ENCODE data around the gene TMEM167B.
A peak's percentile ranks its signal among the peaks of the same experiment; 100 is the strongest.

TMEM167B gene

DNA sequence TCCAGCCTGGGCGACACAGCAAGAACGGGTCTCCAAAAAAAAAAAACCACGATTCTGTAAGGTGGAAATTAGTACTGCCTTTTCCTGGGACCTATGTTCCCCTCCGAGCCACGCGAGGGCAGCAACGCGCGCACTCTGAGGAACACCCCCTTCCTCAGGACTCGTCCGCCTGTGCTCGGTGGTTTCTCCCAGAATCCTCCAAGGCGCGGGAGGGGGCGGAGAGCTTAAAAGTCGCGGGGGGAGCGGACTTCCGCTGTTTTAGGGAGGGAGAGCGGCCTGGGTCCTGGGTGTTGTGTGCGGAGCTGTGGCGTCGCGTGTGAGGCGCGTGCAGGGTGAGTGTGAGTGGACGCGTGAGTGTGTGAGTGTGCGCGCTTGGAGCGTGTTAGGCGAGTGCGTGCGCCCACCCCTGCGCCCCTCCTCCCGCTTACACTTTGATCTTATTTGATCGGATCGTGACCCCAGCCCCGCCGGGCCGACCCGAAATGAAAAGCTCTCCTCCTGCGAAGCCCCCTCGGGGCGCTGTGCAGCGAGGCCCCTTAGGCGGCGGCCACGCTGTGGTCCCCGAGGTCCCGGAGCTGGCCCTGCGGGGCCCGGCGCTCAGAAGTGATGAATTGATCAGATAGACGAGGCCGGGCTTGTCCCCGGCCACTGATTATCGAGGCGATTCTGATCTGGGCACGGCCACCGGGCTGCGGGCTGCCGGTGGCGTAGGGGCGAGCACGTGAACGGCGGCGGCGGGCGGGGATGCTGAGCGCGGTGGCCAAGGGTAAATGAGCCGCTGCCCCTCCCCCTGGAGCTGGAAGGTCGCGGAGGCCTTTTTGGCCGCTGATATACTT, 9.6 kb downstream of the TMEM167B start:
- H3K4me1 ChIP-seq (ENCODE audit: low read depth, poor library complexity, severe bottlenecking), result peaks cover 14% of the 10 kb centered on the region
- peak overlapping the region; percentile 98 for H3K9ac ChIP-seq
- TF ChIP-seq CTCF (conservative IDR thresholded peaks at IDR 0.05; ENCODE audit: low read depth, low read length), result peak; percentile 90
- H3K36me3 ChIP-seq (ENCODE audit: insufficient read depth), result 0 out of 2 replicates have a peak, but pooled peaks cover 4% of the 10 kb centered on the region
- peak overlapping the region; percentile 80 for H2AFZ ChIP-seq (ENCODE audit: low read depth)
- H3K27ac ChIP-seq, result peak overlapping the region; percentile 90
- H3K4me2 ChIP-seq, result peak overlapping the region; percentile 96
- no peaks in the 10 kb centered on the region for H4K20me1 ChIP-seq (ENCODE audit: insufficient read depth)
- no peaks in the 10 kb centered on the region for H3K27me3 ChIP-seq (ENCODE audit: insufficient read depth, low read depth)
- H3K79me2 ChIP-seq (ENCODE audit: insufficient read depth, low read depth), result peaks cover 23% of the 10 kb centered on the region
- H3K4me3 ChIP-seq (IDR thresholded peaks at IDR 0.05; ENCODE audit: insufficient read depth, low read depth, low read length), result peak overlapping the region; percentile 83

DNA sequence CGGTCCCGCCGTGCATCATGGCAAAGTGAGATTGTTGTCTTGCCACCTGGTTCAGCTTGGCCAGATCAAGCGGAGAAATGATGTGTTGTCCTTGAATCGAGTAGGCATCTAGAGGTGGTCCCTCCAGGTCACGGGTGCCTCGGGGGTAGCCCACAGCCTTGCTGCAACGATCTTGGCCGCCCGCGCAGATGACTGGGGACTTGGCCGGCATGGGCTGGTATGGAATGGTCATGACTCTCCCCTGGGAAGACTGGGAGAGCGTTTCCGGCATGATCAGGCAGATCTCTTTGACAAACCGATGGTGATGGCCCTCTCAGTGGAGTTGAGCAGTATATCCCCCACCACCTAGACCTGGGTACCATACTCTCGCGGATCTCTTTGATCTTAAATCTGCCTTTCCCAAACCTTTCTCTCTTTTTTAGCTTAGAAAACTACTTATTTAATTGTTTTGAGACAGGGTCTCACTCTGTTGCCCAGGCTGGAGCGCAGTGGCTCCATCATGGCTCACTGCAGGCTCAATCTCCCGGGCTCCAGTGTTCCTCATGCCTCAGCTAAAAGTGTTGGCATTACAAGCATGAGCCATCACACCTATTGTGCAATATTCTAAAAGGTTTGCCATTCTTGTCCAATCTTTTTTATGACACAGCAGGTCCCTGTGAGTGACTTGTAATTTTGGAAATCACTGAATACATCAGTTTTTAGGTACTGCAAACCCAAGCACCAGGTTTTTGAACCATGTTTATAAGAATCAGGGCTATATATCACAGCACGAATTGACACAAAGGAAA, 14.0 kb downstream of the TMEM167B start:
- Histone ChIP-seq H3K9ac (no peak overlapping the region), H3K4me2 (no peak overlapping the region), H4K20me1 (ENCODE audit: insufficient read depth) (no peaks in the 10 kb centered on the region), H2AFZ (ENCODE audit: low read depth) (no peak overlapping the region), H3K79me2 (ENCODE audit: insufficient read depth, low read depth) (peaks cover 23% of the 10 kb centered on the region), H3K36me3 (ENCODE audit: insufficient read depth) (0 out of 2 replicates have a peak, but pooled peaks cover 4% of the 10 kb centered on the region), H3K27ac (no peak overlapping the region), H3K4me3 (IDR thresholded peaks at IDR 0.05; ENCODE audit: insufficient read depth, low read depth, low read length) (no peak overlapping the region), H3K4me1 (ENCODE audit: low read depth, poor library complexity, severe bottlenecking) (peaks cover 10% of the 10 kb centered on the region), H3K27me3 (ENCODE audit: insufficient read depth, low read depth) (no peaks in the 10 kb centered on the region)
- TF ChIP-seq CTCF (conservative IDR thresholded peaks at IDR 0.05; ENCODE audit: low read depth, low read length), result no peak

- Histone ChIP-seq H3K4me3 (IDR thresholded peaks at IDR 0.05; ENCODE audit: insufficient read depth, low read depth, low read length) (no peak overlapping the region), H3K4me2 (no peak overlapping the region)
Observed at GRCh38 chr1:109105881-109106280, 15.3 kb downstream of the TMEM167B start.

DNA sequence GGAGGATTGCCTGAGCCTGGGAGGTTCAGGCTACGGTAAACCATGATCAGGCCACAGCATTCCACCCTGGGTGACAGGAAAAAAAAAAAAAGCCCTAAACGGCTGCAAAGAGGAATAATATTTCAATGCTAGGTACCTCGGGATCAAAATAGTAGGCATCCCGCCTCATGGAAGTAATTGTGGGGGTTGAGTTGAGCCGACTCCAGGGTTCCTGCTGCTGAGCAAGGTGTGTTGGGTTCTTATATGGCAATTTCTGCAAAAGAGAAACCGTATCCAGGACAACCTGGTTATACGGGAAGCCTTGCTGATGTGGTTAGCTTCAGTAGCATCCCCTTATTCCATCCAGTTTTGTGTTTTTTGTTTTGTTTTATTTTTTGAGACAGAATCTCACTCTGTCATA, 17.2 kb downstream of the TMEM167B start:
- no peaks in the 10 kb centered on the region for H4K20me1 ChIP-seq (ENCODE audit: insufficient read depth)
- H3K4me1 ChIP-seq (ENCODE audit: low read depth, poor library complexity, severe bottlenecking), result peaks cover 11% of the 10 kb centered on the region
- H3K9ac ChIP-seq, result no peak overlapping the region
- 0 out of 2 replicates have a peak, but pooled peaks cover 3% of the 10 kb centered on the region for H3K36me3 ChIP-seq (ENCODE audit: insufficient read depth)
- no peak overlapping the region for H3K27ac ChIP-seq
- no peak overlapping the region for H3K4me2 ChIP-seq
- no peak for TF ChIP-seq CTCF (conservative IDR thresholded peaks at IDR 0.05; ENCODE audit: low read depth, low read length)
- H3K4me3 ChIP-seq (IDR thresholded peaks at IDR 0.05; ENCODE audit: insufficient read depth, low read depth, low read length), result no peak overlapping the region
- H3K79me2 ChIP-seq (ENCODE audit: insufficient read depth, low read depth), result no peaks in the 10 kb centered on the region
- H3K27me3 ChIP-seq (ENCODE audit: insufficient read depth, low read depth), result no peaks in the 10 kb centered on the region
- H2AFZ ChIP-seq (ENCODE audit: low read depth), result no peak overlapping the region

More at GRCh38 chr1:109105881-109106280, 15.3 kb downstream of the TMEM167B start:
- Histone ChIP-seq H4K20me1 (ENCODE audit: insufficient read depth) (no peaks in the 10 kb centered on the region), H3K79me2 (ENCODE audit: insufficient read depth, low read depth) (peaks cover 16% of the 10 kb centered on the region), H3K27ac (no peak overlapping the region), H2AFZ (ENCODE audit: low read depth) (no peak overlapping the region), H3K4me1 (ENCODE audit: low read depth, poor library complexity, severe bottlenecking) (peaks cover 9% of the 10 kb centered on the region), H3K27me3 (ENCODE audit: insufficient read depth, low read depth) (no peaks in the 10 kb centered on the region), H3K9ac (no peak overlapping the region), H3K36me3 (ENCODE audit: insufficient read depth) (0 out of 2 replicates have a peak, but pooled peaks cover 4% of the 10 kb centered on the region)
- no peak for TF ChIP-seq CTCF (conservative IDR thresholded peaks at IDR 0.05; ENCODE audit: low read depth, low read length)

Measured in KMS-11 (cell line).